ENCODE results near the gene SNRPA1. TPM values are rescaled to one million over a fixed set of nuclear protein-coding genes. Genes with fewer than 3 reads are reported as not detected.

The SNRPA1 gene
- total RNA-seq, 1 donor from 2014 or later: 98.0 TPM

DNA sequence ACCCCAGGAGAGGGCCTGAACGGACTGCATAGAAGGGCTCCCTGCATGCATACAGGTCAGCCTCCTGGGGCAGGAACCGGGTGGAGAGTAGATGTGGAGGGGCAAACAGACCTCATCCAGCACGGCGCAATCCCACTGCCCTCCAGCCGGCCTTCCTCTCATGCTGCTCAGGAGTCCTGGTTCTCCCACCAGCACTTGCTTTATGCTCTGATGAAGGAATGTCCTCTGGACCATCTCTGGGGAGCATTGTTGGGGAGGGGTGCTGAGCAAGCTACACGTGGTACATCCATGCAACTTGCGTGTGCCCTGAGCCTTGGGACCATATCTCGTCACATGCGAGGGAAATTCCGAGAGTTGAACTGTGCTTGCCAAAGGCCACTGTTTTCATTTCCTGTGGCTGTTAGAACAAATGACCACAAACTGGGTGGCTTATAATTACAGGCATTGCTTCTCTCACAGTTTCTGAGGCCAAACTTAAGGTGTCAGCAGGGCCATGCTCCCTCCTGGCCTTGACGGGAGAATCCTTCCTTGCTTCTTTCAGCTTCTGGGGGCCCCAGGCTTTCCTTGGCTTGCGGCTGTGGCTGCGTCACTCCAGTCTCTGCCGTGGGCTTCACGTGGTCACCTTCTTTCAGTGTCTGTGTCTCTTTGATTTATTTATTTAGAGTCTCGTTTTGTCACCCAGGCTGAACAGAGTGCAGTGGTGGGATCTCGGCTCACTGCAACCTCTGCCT is 30.0 kb downstream of the SNRPA1 start:
- H3K36me3 ChIP-seq: no peaks in the 10 kb centered on the region
- H3K9ac ChIP-seq: no peak overlapping the region
- peaks cover 3% of the 10 kb centered on the region for H3K4me1 Mint-ChIP-seq
- no peaks in the 10 kb centered on the region for H3K4me1 ChIP-seq
- H3K27me3 ChIP-seq: no peaks in the 10 kb centered on the region
- no peak overlapping the region for H2AFZ ChIP-seq (replicated peaks)
- no peaks in the 10 kb centered on the region for H4K20me1 ChIP-seq (ENCODE audit: low read depth)
- H3K9me3 Mint-ChIP-seq: no peaks in the 10 kb centered on the region
- no peak for TF ChIP-seq EZH2phosphoT487 (IDR thresholded peaks at IDR 0.05)
- no peak for TF ChIP-seq CTCF (IDR thresholded peaks at IDR 0.05)
- no peak for TF ChIP-seq EZH2 (IDR thresholded peaks at IDR 0.05)
- H3K4me3 Mint-ChIP-seq: no peak overlapping the region
- no peaks in the 10 kb centered on the region for H3F3A ChIP-seq (ENCODE audit: low read depth)
- H3K4me3 ChIP-seq: no peak overlapping the region
- no peak overlapping the region for H3K27ac Mint-ChIP-seq
- H3K4me2 ChIP-seq: no peak overlapping the region
- H3K36me3 Mint-ChIP-seq: peaks cover 8% of the 10 kb centered on the region
- H3K27me3 Mint-ChIP-seq (ENCODE audit: insufficient read depth, low read depth): peaks cover 2% of the 10 kb centered on the region
- H3K79me2 ChIP-seq (ENCODE audit: low read depth): no peaks in the 10 kb centered on the region
- no peaks in the 10 kb centered on the region for H3K9me3 ChIP-seq (ENCODE audit: low read depth)
- DNase-seq (ENCODE audit: low spot score): no peak
- H3K27ac ChIP-seq: no peak overlapping the region

GRCh38 chr15:101264011-101264410 is 31.0 kb downstream of the SNRPA1 start:
- Mint-ChIP-seq H3K4me3 (no peak overlapping the region), H3K4me1 (peaks cover 3% of the 10 kb centered on the region), H3K27me3 (ENCODE audit: insufficient read depth, low read depth) (peaks cover 2% of the 10 kb centered on the region), H3K9me3 (no peaks in the 10 kb centered on the region), H3K27ac (no peak overlapping the region), H3K36me3 (peaks cover 3% of the 10 kb centered on the region)
- Histone ChIP-seq H3K79me2 (ENCODE audit: low read depth) (no peaks in the 10 kb centered on the region), H3K9me3 (ENCODE audit: low read depth) (no peaks in the 10 kb centered on the region), H3K36me3 (no peaks in the 10 kb centered on the region), H3K27ac (no peak overlapping the region), H3K4me3 (no peak overlapping the region), H3K9ac (no peak overlapping the region), H3K4me2 (no peak overlapping the region), H3F3A (ENCODE audit: low read depth) (no peaks in the 10 kb centered on the region), H3K27me3 (no peaks in the 10 kb centered on the region), H2AFZ (replicated peaks) (no peak overlapping the region), H4K20me1 (ENCODE audit: low read depth) (no peaks in the 10 kb centered on the region), H3K4me1 (no peaks in the 10 kb centered on the region)
- no peak for DNase-seq (ENCODE audit: low spot score)
- TF ChIP-seq CTCF (IDR thresholded peaks at IDR 0.05) (no peak), EZH2phosphoT487 (IDR thresholded peaks at IDR 0.05) (no peak), EZH2 (IDR thresholded peaks at IDR 0.05) (no peak)

- no peaks in the 10 kb centered on the region for H3K36me3 ChIP-seq
- H4K20me1 ChIP-seq (ENCODE audit: low read depth): no peaks in the 10 kb centered on the region
- no peak overlapping the region for H3K4me3 ChIP-seq
- TF ChIP-seq CTCF (IDR thresholded peaks at IDR 0.05): no peak
- no peak for TF ChIP-seq EZH2phosphoT487 (IDR thresholded peaks at IDR 0.05)
- TF ChIP-seq EZH2 (IDR thresholded peaks at IDR 0.05): no peak
- H3K4me1 Mint-ChIP-seq: peaks cover 15% of the 10 kb centered on the region
- no peaks in the 10 kb centered on the region for H3K36me3 Mint-ChIP-seq
- no peaks in the 10 kb centered on the region for H3K9me3 ChIP-seq (ENCODE audit: low read depth)
- H3K27me3 Mint-ChIP-seq (ENCODE audit: insufficient read depth, low read depth): peaks cover 5% of the 10 kb centered on the region
- H3K4me1 ChIP-seq: no peaks in the 10 kb centered on the region
- H3F3A ChIP-seq (ENCODE audit: low read depth): no peaks in the 10 kb centered on the region
- H3K27ac Mint-ChIP-seq: no peak overlapping the region
- no peaks in the 10 kb centered on the region for H3K9me3 Mint-ChIP-seq
- no peak for DNase-seq (ENCODE audit: low spot score)
- H3K9ac ChIP-seq: no peak overlapping the region
- no peaks in the 10 kb centered on the region for H3K27me3 ChIP-seq
- H2AFZ ChIP-seq (replicated peaks): no peak overlapping the region
- no peak overlapping the region for H3K4me3 Mint-ChIP-seq
- H3K4me2 ChIP-seq: no peak overlapping the region
- no peaks in the 10 kb centered on the region for H3K79me2 ChIP-seq (ENCODE audit: low read depth)
- H3K27ac ChIP-seq: no peak overlapping the region
Observed at GRCh38 chr15:101262551-101262950, 32.5 kb downstream of the SNRPA1 start.
